ENCODE measurements around the gene SLC13A4.
"Not testable (repeated sequence)": the region's sequence is repeated elsewhere in the genome, so short reads cannot be mapped to it uniquely, and the experiment has no call there.

Gene SLC13A4, protein sequence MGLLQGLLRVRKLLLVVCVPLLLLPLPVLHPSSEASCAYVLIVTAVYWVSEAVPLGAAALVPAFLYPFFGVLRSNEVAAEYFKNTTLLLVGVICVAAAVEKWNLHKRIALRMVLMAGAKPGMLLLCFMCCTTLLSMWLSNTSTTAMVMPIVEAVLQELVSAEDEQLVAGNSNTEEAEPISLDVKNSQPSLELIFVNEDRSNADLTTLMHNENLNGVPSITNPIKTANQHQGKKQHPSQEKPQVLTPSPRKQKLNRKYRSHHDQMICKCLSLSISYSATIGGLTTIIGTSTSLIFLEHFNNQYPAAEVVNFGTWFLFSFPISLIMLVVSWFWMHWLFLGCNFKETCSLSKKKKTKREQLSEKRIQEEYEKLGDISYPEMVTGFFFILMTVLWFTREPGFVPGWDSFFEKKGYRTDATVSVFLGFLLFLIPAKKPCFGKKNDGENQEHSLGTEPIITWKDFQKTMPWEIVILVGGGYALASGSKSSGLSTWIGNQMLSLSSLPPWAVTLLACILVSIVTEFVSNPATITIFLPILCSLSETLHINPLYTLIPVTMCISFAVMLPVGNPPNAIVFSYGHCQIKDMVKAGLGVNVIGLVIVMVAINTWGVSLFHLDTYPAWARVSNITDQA

GRCh38 chr7:135728136-135728669 lies at the start of gene SLC13A4:
Gene SLC13A4, minus strand, starts transcription at chr7:135728186. Its CDS starts 690 bp downstream, at chr7:135727496.
- DNase-seq, result no peak

DNA sequence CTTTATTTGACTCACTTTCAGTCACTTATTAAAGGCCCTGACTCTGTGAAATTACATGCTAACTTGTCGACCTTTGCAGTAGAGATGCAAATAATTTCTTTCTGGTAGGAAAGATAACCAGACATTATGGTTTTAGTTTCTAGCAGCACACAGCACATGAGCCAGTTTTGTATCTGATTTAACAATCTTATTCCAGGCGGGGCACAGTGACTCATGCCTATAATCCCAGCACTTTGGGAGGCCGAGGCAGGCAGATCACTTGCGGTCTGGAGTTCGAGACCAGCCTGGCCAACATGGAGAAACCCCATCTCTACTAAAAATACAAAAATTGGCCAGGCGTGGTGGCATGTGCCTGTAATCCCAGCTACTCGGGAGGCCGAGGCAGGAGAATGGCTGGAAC lies 47.9 kb upstream of the SLC13A4 start:
- DNase-seq, result not testable (repeated sequence)

GRCh38 chr7:135775230-135775629 lies 47.2 kb upstream of the SLC13A4 start:
- no peak for DNase-seq

DNA sequence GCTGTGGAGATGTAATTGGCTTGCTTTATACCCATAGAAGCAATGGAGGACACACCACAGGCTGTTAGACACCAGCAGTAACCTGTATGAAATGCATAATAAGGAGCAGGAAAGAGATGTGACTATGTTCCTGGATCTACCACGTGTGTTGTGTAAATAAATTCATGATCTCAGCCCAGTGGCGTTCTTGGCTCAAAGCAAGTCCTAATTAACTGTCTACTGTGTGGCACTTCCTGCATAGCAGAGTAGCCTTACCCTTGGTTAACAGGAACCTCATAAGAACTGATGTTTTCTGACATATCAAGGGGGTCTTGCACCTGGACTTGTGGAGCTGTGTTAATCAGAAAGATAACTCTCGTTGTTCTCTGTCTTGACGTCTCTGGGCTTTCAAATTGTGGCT lies 46.3 kb upstream of the SLC13A4 start:
- DNase-seq, result peak; percentile 69

- peak; percentile 86 for DNase-seq
Observed at GRCh38 chr7:135773464-135773863, 45.5 kb upstream of the SLC13A4 start.

- DNase-seq, result no peak
Observed at GRCh38 chr7:135772639-135773222, 44.7 kb upstream of the SLC13A4 start.

- DNase-seq, result no peak
Observed at GRCh38 chr7:135771961-135772638, 44.1 kb upstream of the SLC13A4 start.

- DNase-seq, result no peak
Observed at GRCh38 chr7:135771051-135771450, 43.1 kb upstream of the SLC13A4 start.

- DNase-seq, result no peak
Observed at GRCh38 chr7:135770139-135770710, 42.2 kb upstream of the SLC13A4 start.

GRCh38 chr7:135769005-135769802 lies 41.2 kb upstream of the SLC13A4 start:
- DNase-seq, result peak; percentile 12

DNA sequence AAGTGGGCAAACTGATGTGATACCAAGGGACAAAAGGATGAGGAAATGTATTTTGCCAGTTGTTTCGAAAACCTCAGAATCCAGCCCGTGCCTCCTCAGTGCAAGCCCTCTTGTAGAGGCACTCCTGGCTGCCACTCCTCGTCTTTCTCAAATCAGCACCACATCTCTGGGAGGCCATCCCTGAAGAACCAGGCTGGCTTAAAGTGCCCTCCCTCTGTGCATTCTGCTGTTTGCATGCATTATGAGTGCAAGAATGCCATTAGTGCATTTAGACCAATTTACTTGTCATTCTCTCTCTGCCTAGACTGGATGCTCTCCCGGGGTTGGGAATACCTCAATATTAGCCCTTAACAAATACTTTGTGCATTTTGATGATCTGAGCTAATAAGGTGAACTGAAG lies 40.5 kb upstream of the SLC13A4 start:
- DNase-seq, result no peak

- DNase-seq, result no peak
Observed at GRCh38 chr7:135768064-135768463, 40.1 kb upstream of the SLC13A4 start.

DNA sequence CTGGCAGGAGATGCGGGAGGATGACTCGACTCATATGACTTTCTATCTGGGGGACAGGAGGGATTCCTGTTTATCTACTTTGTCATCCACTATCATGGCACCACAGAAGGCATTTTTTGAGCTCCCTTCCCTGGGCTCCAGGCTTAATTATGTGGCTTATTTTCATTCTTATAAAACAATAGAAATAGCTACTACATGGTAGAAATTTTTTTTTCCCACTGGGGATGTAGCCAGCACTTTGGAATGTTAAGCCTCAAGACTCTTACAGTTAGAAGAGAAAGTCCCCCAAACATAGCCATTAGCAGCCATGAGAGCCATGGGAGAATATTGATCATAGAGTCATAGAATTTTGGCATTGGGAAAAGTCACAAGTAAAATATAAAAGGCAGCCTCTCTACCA lies 35.3 kb upstream of the SLC13A4 start:
- no peak for DNase-seq

GRCh38 chr7:135761751-135762488 lies 33.9 kb upstream of the SLC13A4 start:
- DNase-seq, result no peak

GRCh38 chr7:135759532-135759931 lies 31.5 kb upstream of the SLC13A4 start:
- no peak for DNase-seq

GRCh38 chr7:135758531-135758932 lies 30.5 kb upstream of the SLC13A4 start:
- DNase-seq, result no peak

DNA sequence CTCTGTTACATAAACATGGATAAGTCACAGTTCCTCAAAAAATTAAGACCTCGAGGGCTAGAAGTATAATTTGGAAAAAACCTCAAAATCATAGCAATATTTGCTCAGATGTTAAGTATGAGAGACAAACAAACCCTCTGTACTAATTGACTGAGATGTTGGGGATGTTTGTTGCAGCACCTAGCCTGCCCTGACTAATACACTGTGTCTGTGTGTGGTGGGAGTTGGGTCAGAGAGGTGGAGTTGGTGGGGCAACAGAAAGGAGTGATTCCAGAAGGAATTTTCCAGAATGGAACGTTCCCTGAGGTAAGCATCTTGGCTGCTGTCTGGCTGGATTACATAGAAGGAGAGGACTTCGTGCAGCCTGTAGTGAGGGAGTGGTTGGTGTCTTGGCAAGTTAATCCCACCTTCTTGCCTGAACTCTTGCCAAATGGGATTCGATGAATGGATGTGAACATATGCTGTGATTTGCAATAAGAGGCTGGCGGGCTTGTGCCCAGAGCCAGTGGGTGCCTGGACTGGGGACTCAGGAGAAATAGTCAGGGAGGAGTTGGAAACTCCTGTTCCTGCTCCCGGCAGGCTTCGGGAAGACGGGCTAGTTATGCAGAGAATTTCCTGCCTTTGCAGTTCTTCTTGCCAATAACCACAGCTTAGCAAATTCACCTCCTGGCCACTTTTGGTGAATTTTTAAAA lies 29.9 kb upstream of the SLC13A4 start:
- no peak for DNase-seq

DNA sequence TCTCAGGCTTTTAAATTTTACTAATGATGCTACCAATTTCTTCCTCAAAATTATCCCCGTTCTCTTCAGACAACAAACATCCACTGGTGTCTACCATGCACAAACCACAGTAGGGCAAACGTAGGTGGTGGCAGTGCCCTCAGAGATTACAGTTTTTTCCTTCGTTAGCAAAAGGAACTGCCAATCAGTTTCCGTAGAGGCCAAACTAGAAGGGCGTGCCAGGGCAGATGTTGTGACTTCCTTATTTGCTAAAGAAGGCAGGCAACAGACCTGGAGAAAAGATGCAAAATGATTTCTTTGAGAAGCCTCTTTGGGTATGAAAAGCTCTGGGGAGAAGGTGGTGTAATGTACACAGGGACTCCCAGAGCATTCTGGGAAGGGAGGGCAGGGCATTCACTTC lies 28.2 kb upstream of the SLC13A4 start:
- no peak for DNase-seq

DNA sequence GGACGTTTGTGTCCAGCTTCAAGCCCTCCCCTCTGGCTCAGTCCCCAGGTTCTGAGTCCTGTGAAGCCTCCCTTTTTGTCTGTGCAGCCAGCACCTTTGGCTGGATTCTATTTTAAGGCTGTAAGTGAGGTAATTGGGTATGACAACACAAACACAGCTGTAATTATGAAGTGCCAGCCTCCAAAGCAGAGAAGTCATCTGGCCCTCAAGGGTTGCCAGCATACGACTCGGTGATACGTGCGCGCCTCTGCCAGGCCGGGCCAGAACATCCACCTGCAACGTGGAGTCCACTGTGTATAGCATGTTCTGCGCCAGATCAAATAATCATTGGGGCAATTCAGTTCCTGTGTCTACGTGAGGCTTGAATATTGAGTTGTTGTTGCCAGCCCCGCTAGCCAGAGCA lies 27.4 kb upstream of the SLC13A4 start:
- DNase-seq, result peak; percentile 97

- no peak for DNase-seq
Observed at GRCh38 chr7:135753616-135754413, 25.8 kb upstream of the SLC13A4 start.
